ENCODE measurements around the gene PIK3CG.

Gene PIK3CG

DNA sequence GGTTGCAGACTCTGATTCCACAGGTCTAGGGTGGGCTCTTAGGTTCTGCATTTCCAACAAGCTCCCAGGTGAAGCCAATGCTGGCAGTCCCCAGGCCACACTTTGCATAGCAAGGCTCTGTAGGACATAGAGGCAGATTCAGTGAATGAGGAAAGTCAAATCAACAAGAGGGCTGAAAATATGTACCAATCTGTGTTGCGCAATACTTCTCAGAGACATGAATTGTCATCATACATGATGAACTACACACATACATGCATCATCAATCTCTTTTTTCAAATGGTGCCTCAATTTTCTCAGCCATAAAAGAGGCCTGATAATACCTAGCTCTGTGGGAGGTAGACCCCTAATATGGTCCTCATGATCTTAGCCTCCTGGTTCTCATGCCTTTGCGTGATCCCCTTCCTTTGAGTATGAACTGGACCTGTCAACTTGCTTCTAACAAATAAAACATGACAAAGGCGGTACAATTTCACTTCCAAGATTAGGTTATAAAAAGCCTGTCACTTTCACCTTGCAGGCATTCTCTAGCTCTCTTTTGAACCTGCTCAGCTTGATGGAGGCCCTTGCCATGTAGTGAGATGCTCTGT, 49.0 kb downstream of the PIK3CG start:
- TF ChIP-seq FOXM1 (IDR thresholded peaks at IDR 0.05; ENCODE audit: borderline replicate concordance, low read depth) (no peak), CEBPB (IDR thresholded peaks at IDR 0.05) (peak; percentile 94)

DNA sequence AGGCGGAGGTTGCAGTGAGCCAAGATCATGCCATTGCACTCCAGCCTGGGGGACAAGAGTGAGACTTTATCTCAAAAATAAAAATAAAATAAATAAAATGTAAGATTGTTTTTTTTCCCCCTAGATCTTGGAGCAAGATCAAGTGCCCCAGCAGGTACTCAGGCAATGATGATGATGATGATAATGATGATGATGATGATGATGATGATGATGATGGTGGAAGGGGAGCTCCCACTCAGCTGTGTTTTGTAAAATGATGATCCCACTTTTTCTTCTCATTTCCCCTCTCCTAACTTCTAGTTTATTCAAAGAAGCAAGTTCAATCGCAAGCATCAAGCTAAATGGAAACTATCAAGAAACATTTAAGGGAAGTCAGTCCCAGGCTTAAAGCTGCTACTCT, 50.3 kb downstream of the PIK3CG start:
- TF ChIP-seq, protein P1, sequence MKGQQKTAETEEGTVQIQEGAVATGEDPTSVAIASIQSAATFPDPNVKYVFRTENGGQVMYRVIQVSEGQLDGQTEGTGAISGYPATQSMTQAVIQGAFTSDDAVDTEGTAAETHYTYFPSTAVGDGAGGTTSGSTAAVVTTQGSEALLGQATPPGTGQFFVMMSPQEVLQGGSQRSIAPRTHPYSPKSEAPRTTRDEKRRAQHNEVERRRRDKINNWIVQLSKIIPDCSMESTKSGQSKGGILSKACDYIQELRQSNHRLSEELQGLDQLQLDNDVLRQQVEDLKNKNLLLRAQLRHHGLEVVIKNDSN (IDR thresholded peaks at IDR 0.05), result no peak
- no peak for TF ChIP-seq TEAD4 (IDR thresholded peaks at IDR 0.05)
- TF ChIP-seq CEBPB (IDR thresholded peaks at IDR 0.05), result no peak
- TF ChIP-seq NFIC (IDR thresholded peaks at IDR 0.05), result no peak
- TF ChIP-seq EP300 (IDR thresholded peaks at IDR 0.05; ENCODE audit: borderline replicate concordance), result no peak
- no peak for TF ChIP-seq CREB1 (IDR thresholded peaks at IDR 0.05; ENCODE audit: low read depth)
- TF ChIP-seq, protein P2, sequence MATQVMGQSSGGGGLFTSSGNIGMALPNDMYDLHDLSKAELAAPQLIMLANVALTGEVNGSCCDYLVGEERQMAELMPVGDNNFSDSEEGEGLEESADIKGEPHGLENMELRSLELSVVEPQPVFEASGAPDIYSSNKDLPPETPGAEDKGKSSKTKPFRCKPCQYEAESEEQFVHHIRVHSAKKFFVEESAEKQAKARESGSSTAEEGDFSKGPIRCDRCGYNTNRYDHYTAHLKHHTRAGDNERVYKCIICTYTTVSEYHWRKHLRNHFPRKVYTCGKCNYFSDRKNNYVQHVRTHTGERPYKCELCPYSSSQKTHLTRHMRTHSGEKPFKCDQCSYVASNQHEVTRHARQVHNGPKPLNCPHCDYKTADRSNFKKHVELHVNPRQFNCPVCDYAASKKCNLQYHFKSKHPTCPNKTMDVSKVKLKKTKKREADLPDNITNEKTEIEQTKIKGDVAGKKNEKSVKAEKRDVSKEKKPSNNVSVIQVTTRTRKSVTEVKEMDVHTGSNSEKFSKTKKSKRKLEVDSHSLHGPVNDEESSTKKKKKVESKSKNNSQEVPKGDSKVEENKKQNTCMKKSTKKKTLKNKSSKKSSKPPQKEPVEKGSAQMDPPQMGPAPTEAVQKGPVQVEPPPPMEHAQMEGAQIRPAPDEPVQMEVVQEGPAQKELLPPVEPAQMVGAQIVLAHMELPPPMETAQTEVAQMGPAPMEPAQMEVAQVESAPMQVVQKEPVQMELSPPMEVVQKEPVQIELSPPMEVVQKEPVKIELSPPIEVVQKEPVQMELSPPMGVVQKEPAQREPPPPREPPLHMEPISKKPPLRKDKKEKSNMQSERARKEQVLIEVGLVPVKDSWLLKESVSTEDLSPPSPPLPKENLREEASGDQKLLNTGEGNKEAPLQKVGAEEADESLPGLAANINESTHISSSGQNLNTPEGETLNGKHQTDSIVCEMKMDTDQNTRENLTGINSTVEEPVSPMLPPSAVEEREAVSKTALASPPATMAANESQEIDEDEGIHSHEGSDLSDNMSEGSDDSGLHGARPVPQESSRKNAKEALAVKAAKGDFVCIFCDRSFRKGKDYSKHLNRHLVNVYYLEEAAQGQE (IDR thresholded peaks at IDR 0.05; ENCODE audit: low read depth), result no peak
- TF ChIP-seq TAF1 (IDR thresholded peaks at IDR 0.05; ENCODE audit: low read depth), result no peak

DNA sequence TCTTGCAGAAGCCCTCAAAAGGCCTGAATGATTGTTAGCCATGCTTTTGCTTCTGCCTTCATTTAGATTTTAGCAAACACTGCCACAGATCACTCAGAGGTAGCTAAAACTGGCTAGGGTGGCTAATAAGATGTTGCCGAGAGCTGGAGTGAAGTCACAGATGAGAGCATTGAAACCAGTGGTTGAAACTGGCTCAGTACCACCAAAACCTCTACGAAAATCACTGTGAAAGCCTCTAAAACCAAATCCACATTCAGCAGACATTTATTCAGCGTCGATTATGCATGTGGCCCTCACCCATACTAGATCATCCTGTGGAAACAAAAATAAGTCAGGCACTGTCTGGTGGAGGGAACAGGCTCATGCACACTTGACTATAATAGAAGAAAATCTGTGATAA, 50.8 kb downstream of the PIK3CG start:
- TF ChIP-seq YY1 (IDR thresholded peaks at IDR 0.05; ENCODE audit: low read depth) (no peak), CREB1 (IDR thresholded peaks at IDR 0.05; ENCODE audit: low read depth) (no peak), EGR1 (IDR thresholded peaks at IDR 0.05) (no peak), TAF1 (IDR thresholded peaks at IDR 0.05; ENCODE audit: low read depth) (no peak), RAD21 (IDR thresholded peaks at IDR 0.05; ENCODE audit: low read depth) (no peak), TEAD4 (IDR thresholded peaks at IDR 0.05) (no peak), CEBPB (IDR thresholded peaks at IDR 0.05) (no peak), NFIC (IDR thresholded peaks at IDR 0.05) (no peak), EP300 (IDR thresholded peaks at IDR 0.05; ENCODE audit: borderline replicate concordance) (no peak), TCF12 (IDR thresholded peaks at IDR 0.05; ENCODE audit: low read depth) (no peak), ZBTB7A (IDR thresholded peaks at IDR 0.05; ENCODE audit: low read depth) (no peak), FOXM1 (IDR thresholded peaks at IDR 0.05; ENCODE audit: borderline replicate concordance, low read depth) (no peak)
- TF ChIP-seq, protein P2 (IDR thresholded peaks at IDR 0.05; ENCODE audit: low read depth), result no peak
- TF ChIP-seq, protein P3, sequence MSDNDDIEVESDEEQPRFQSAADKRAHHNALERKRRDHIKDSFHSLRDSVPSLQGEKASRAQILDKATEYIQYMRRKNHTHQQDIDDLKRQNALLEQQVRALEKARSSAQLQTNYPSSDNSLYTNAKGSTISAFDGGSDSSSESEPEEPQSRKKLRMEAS (IDR thresholded peaks at IDR 0.05), result no peak
- TF ChIP-seq, protein P1 (IDR thresholded peaks at IDR 0.05), result no peak

DNA sequence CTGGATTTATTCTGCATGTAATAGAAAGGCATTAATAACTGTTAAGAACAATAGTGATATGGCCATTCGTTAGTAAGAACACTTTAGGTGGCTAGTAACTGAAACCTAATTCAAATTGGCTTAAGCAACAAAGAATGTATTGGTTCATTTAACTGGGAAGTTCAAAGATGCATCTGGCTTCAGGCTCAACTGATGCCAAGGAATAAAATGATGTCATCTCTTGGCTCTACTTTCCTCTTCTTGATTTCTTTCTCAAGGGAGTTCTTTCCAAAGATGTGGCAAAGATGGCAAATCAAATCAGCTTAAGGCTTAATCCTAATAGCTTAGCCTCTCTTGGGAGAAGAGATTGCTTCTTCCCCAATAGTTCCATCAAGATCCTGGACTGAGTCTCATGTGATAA, 51.6 kb downstream of the PIK3CG start:
- TF ChIP-seq CEBPB (IDR thresholded peaks at IDR 0.05), result no peak
- TF ChIP-seq TEAD4 (IDR thresholded peaks at IDR 0.05), result no peak
- TF ChIP-seq TAF1 (IDR thresholded peaks at IDR 0.05; ENCODE audit: low read depth), result no peak
- TF ChIP-seq RAD21 (IDR thresholded peaks at IDR 0.05; ENCODE audit: low read depth), result no peak
- no peak for TF ChIP-seq NFIC (IDR thresholded peaks at IDR 0.05)
- no peak for TF ChIP-seq FOXM1 (IDR thresholded peaks at IDR 0.05; ENCODE audit: borderline replicate concordance, low read depth)
- TF ChIP-seq CREB1 (IDR thresholded peaks at IDR 0.05; ENCODE audit: low read depth), result no peak
- no peak for TF ChIP-seq ZBTB7A (IDR thresholded peaks at IDR 0.05; ENCODE audit: low read depth)
- TF ChIP-seq, protein P2 (IDR thresholded peaks at IDR 0.05; ENCODE audit: low read depth), result no peak
- TF ChIP-seq EGR1 (IDR thresholded peaks at IDR 0.05), result no peak
- TF ChIP-seq YY1 (IDR thresholded peaks at IDR 0.05; ENCODE audit: low read depth), result no peak
- no peak for TF ChIP-seq TCF12 (IDR thresholded peaks at IDR 0.05; ENCODE audit: low read depth)
- TF ChIP-seq, protein P3 (IDR thresholded peaks at IDR 0.05), result no peak
- TF ChIP-seq EP300 (IDR thresholded peaks at IDR 0.05; ENCODE audit: borderline replicate concordance), result no peak

Data from Ishikawa (cell line).